OCI-LY7 (cell line): ENCODE results near the gene NCBP1.
"Not testable (repeated sequence)": the region's sequence is repeated elsewhere in the genome, so short reads cannot be mapped to it uniquely, and the experiment has no call there.

ENCODE experiments used
- CTCF ChIP-seq: fragments of 200-600 bp; sonication (generic); conservative IDR thresholded peaks from 2 replicates; pipeline ENCODE4 v1.5.1; 2014; ENCODE audit warnings: mild to moderate bottlenecking, antibody characterized with exemption, low read length, moderate library complexity, mixed read lengths
- EZH2phosphoT487 ChIP-seq: fragments of 200-600 bp; sonication (generic); IDR thresholded peaks from 2 replicates; pipeline ENCODE4 v1.6.1; 2018; ENCODE audit warnings: low read depth, borderline replicate concordance, mild to moderate bottlenecking, mixed run types, antibody characterized with exemption, low read length, moderate library complexity, mixed read lengths

GRCh38 chr9:97699824-97700223 is 66.2 kb downstream of the NCBP1 start:
- not testable (repeated sequence) for TF ChIP-seq CTCF, EZH2phosphoT487
